ENCODE measurements around the gene KIF5B. TPM values are rescaled to one million over a fixed set of nuclear protein-coding genes. Genes with fewer than 3 reads are reported as not detected.

Gene KIF5B
- total and polyA plus RNA-seq, 2 donors (not counting 3 experiments of a cell fraction or from before 2014, with no cell fraction given) = 24.7 to 159 TPM

DNA sequence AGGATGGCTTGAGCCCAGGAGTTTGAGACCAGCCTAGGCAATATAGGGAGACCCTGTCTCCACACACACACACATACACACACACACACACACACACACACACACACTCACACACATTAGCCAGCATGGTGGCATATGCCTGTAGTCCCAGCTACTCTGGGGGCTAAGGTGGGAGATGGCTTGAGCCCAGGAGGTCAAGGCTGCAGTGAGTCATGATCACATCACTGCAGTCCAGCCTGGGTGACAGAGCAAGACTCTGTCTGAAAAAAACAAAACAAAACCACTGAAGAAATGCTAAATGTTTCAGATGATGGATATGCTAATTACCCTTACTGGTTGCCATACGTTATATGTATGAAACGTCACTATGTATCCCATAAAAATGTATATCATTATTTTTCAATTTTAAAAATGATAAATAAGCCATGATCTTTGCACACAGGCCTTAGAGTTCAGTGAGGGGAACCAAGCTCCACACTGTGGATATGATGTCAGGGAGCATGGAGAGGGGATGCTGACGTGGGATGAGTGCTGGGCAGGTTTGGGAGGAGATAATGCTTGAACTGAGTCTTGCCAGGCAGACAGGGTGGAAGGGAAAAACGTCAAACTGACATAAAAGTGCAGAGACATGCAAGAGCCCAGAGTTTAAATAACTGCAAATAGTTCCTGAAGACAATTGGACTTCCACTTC is 81.6 kb downstream of the KIF5B start:
- no peak overlapping the region for H3K4me2 ChIP-seq (ENCODE audit: insufficient read depth, low read length)
- TF ChIP-seq FOS (IDR thresholded peaks at IDR 0.05; ENCODE audit: borderline replicate concordance, insufficient read depth, low read length) (peak; percentile 32), POLR2AphosphoS5 (IDR thresholded peaks at IDR 0.05; ENCODE audit: insufficient read depth, low read depth, low read length) (no peak)
- H3K79me2 ChIP-seq (ENCODE audit: control insufficient read depth, insufficient read depth, low read length) = no peaks in the 10 kb centered on the region
- no TSS peak for BruUV-seq (replicated peaks)
- H3K9me3 ChIP-seq (replicated peaks; ENCODE audit: control insufficient read depth, insufficient read depth, low read length) = no peaks in the 10 kb centered on the region
- no peaks in the 10 kb centered on the region for H4K20me1 ChIP-seq (replicated peaks; ENCODE audit: control insufficient read depth, extremely low read depth, insufficient read depth, low read length)
- dilution Hi-C loops (cut with MboI; ENCODE audit: extremely low pct_ligation_motif_present, low sequenced_read_pairs) (no loop called here), intact Hi-C loops (cut with micrococcal nuclease) (no loop called here)
- H3K36me3 ChIP-seq (ENCODE audit: control insufficient read depth in 2 of 2, extremely low read depth in 1 of 2, insufficient read depth in 2 of 2, low read length in 2 of 2) = no peaks in the 10 kb centered on the region
- no peaks in the 10 kb centered on the region for H3K9me1 ChIP-seq (replicated peaks; ENCODE audit: control insufficient read depth, extremely low read depth, insufficient read depth, low read length)
- no peak for DNase-seq (ENCODE audit: low read depth, low spot score)
- no peak overlapping the region for H3K9ac ChIP-seq (replicated peaks; ENCODE audit: extremely low read depth, insufficient read depth, low read length)
- ChIA-PET CTCF (interaction anchor here (1.4 kb wide), 1 partner anchor 112 kb away, joined by 6 read pairs; no protein-coding TSS in a partner anchor), POLR2A (no interaction called here)
- peaks cover 17% of the 10 kb centered on the region for H3K4me1 ChIP-seq (ENCODE audit: control insufficient read depth, extremely low read depth, insufficient read depth, low read length)
- no peak for FAIRE-seq
- H3K27ac ChIP-seq (ENCODE audit: insufficient read depth, low read depth, low read length) = no peak overlapping the region
- no peak overlapping the region for H3K4me3 ChIP-seq (replicated peaks in 1 of 3; ENCODE audit: insufficient read depth in 1 of 3, low read depth in 1 of 3, low read length in 3 of 3)
- H2AFZ ChIP-seq (ENCODE audit: low read depth, low read length) = no peak overlapping the region
- no peaks in the 10 kb centered on the region for H3K27me3 ChIP-seq (ENCODE audit: control insufficient read depth in 2 of 2, insufficient read depth in 2 of 2, low read length in 2 of 2)

GRCh38 chr10:31972519-31973041 is 83.6 kb downstream of the KIF5B start:
- Histone ChIP-seq H3K79me2 (ENCODE audit: control insufficient read depth, insufficient read depth, low read length) (no peaks in the 10 kb centered on the region), H3K27ac (ENCODE audit: insufficient read depth, low read depth, low read length) (no peak overlapping the region), H3K4me2 (ENCODE audit: insufficient read depth, low read length) (no peak overlapping the region), H4K20me1 (replicated peaks; ENCODE audit: control insufficient read depth, extremely low read depth, insufficient read depth, low read length) (no peaks in the 10 kb centered on the region), H3K9me3 (replicated peaks; ENCODE audit: control insufficient read depth, insufficient read depth, low read length) (no peaks in the 10 kb centered on the region), H2AFZ (ENCODE audit: low read depth, low read length) (no peak overlapping the region), H3K4me3 (replicated peaks in 1 of 3; ENCODE audit: insufficient read depth in 1 of 3, low read depth in 1 of 3, low read length in 3 of 3) (no peak overlapping the region), H3K9me1 (replicated peaks; ENCODE audit: control insufficient read depth, extremely low read depth, insufficient read depth, low read length) (no peaks in the 10 kb centered on the region), H3K36me3 (ENCODE audit: control insufficient read depth in 2 of 2, extremely low read depth in 1 of 2, insufficient read depth in 2 of 2, low read length in 2 of 2) (no peaks in the 10 kb centered on the region), H3K4me1 (ENCODE audit: control insufficient read depth, extremely low read depth, insufficient read depth, low read length) (peaks cover 10% of the 10 kb centered on the region), H3K27me3 (ENCODE audit: control insufficient read depth in 2 of 2, insufficient read depth in 2 of 2, low read length in 2 of 2) (no peaks in the 10 kb centered on the region), H3K9ac (replicated peaks; ENCODE audit: extremely low read depth, insufficient read depth, low read length) (no peak overlapping the region)
- ChIA-PET POLR2A (interaction anchor here (0.6 kb wide), 1 partner anchor 85 kb away, joined by 8 read pairs; no protein-coding TSS in a partner anchor), CTCF (no interaction called here)
- FAIRE-seq (no peak), DNase-seq (ENCODE audit: low read depth, low spot score) (no peak)
- intact Hi-C loops (cut with micrococcal nuclease) = no loop called here
- BruUV-seq (replicated peaks) = no TSS peak
- dilution Hi-C loops (cut with MboI; ENCODE audit: extremely low pct_ligation_motif_present, low sequenced_read_pairs) = no loop called here
- TF ChIP-seq, protein P1, sequence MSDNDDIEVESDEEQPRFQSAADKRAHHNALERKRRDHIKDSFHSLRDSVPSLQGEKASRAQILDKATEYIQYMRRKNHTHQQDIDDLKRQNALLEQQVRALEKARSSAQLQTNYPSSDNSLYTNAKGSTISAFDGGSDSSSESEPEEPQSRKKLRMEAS (IDR thresholded peaks at IDR 0.05; ENCODE audit: insufficient read depth, insufficient read length) = no peak
- no peak for TF ChIP-seq EZH2 (IDR thresholded peaks at IDR 0.05; ENCODE audit: borderline replicate concordance, low read depth, low read length, severe bottlenecking)
- no peak for TF ChIP-seq GATA2 (IDR thresholded peaks at IDR 0.05; ENCODE audit: insufficient read depth, insufficient read length, low read depth, low read length)
- TF ChIP-seq POLR2AphosphoS5 (IDR thresholded peaks at IDR 0.05; ENCODE audit: insufficient read depth, low read depth, low read length) = no peak
- no peak for TF ChIP-seq MYC (IDR thresholded peaks at IDR 0.05; ENCODE audit: low read depth, low read length)
- TF ChIP-seq POLR2A (IDR thresholded peaks at IDR 0.05; ENCODE audit: low read depth, low read length) = no peak
- TF ChIP-seq CTCF (IDR thresholded peaks at IDR 0.05; ENCODE audit: extremely low read depth in 1 of 2, insufficient read depth in 1 of 2, low read depth in 1 of 2, low read length in 2 of 2) = no peak
- no peak for TF ChIP-seq JUN (IDR thresholded peaks at IDR 0.05; ENCODE audit: borderline replicate concordance, insufficient read depth, insufficient read length, low read depth)
- no peak for TF ChIP-seq FOS (IDR thresholded peaks at IDR 0.05; ENCODE audit: borderline replicate concordance, insufficient read depth, low read length)
